ENCODE measurements around the gene ZNF518A. TPM values are rescaled to one million over a fixed set of nuclear protein-coding genes. Genes with fewer than 3 reads are reported as not detected.

ZNF518A gene
- total and polyA plus RNA-seq, 10 of the 15 experiments (the other 5 are each of a cell fraction or from before 2014, with no cell fraction given) = 3.7 to 24.4 (median 15.4) TPM

DNA sequence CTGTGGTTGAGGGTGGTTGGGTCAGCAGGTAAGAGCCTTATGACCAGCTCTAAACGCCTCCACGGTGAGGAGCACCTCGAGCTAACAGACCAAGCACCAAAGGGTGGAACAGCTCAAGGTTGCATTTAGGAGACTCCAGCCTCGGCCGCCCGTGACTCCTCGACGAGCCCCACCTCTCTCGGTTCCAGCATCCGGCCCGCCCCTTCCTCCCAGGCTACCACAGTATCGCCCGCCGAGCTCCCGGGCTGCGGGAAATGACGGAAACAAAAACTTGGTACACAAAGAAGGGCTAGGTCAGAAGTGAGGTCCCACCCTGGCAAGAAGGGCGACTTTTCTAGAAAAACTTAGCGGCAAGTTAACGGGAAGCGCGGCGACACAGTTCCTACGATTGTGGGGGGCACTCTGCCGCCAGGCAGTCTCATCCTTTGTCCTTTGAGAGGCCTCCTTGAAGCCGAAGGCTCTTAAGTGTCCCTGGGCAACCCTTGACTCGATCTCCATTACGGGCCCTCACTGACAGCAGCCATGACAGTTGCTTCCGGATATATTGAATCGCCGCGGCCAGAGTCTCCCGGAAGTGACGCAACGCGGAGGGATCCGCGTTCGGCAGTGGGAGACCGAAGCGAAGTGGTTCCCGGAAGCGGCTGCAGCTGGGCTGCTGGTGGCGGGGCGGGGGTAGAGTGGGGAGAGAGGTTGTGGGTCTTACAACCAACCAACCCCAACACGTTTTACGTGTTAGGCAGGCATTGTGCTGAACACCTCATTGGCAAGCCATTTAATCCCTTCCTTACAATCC is 40.2 kb upstream of the ZNF518A start (continued):
- peak; percentile 67; the same call in 1 of the 2 replicates for TF ChIP-seq MAX (IDR thresholded peaks at IDR 0.05; ENCODE audit: low read depth, low read length)
- TF ChIP-seq RCOR1 (conservative IDR thresholded peaks at IDR 0.05; ENCODE audit: low read depth, low read length) = no peak
- peak; percentile 61 for TF ChIP-seq LARP7 (IDR thresholded peaks at IDR 0.05)
- TF ChIP-seq MYC (IDR thresholded peaks at IDR 0.05; ENCODE audit: insufficient read depth, insufficient read length, insufficient replicate concordance, low read length, severe bottlenecking) = no peak
- no peak; the same call in none of the 2 replicates for TF ChIP-seq MTA2 (IDR thresholded peaks at IDR 0.05; ENCODE audit: low read depth)
- peak in 1 of 2 experiments; percentile 54; a peak in 1 of 4 replicates for TF ChIP-seq EP300 (IDR thresholded peaks at IDR 0.05; ENCODE audit: borderline replicate concordance in 1 of 2, control insufficient read depth in 1 of 2, low read depth in 2 of 2, low read length in 2 of 2)
- peak; percentile 88 for TF ChIP-seq E4F1 (IDR thresholded peaks at IDR 0.05; ENCODE audit: borderline replicate concordance, partially characterized antibody)
- TF ChIP-seq RB1 (IDR thresholded peaks at IDR 0.05; ENCODE audit: borderline replicate concordance) = peak; percentile 59; the same call in 1 of the 2 replicates
- no peak; the same call in 1 of the 2 replicates for TF ChIP-seq BACH1 (IDR thresholded peaks at IDR 0.05; ENCODE audit: borderline replicate concordance)
- no peak for TF ChIP-seq SUZ12 (IDR thresholded peaks at IDR 0.05; ENCODE audit: unreplicated experiment)
- TF ChIP-seq CREM (IDR thresholded peaks at IDR 0.05; ENCODE audit: low read depth) = peak; percentile 98
- TF ChIP-seq NBN (IDR thresholded peaks at IDR 0.05) = peak; percentile 88
- TF ChIP-seq NFXL1 (IDR thresholded peaks at IDR 0.05; ENCODE audit: borderline replicate concordance) = no peak
- TF ChIP-seq KLF5 (IDR thresholded peaks at IDR 0.05; ENCODE audit: partially characterized antibody) = peak; percentile 87
- TF ChIP-seq ZZZ3 (IDR thresholded peaks at IDR 0.05; ENCODE audit: control insufficient read depth, insufficient read length, low read depth) = no peak
- no peak for TF ChIP-seq ZNF592 (IDR thresholded peaks at IDR 0.05)
- TF ChIP-seq POLR2AphosphoS5 (IDR thresholded peaks at IDR 0.05; ENCODE audit: low read length) = peak; percentile 98
- TF ChIP-seq NFIC (IDR thresholded peaks at IDR 0.05; ENCODE audit: low read depth, low read length) = peak; percentile 37; the same call in 1 of the 2 replicates
- TF ChIP-seq IRF4 (IDR thresholded peaks at IDR 0.05; ENCODE audit: low read depth, low read length) = no peak
- TF ChIP-seq BHLHE40 (IDR thresholded peaks at IDR 0.05; ENCODE audit: borderline replicate concordance in 1 of 2, low read depth in 2 of 2, low read length in 1 of 2) = peak; percentile 73 to 87
- TF ChIP-seq FOXM1 (IDR thresholded peaks at IDR 0.05; ENCODE audit: low read depth, low read length) = peak; percentile 67; the same call in 1 of the 2 replicates
- no peak for TF ChIP-seq MEF2B (IDR thresholded peaks at IDR 0.05; ENCODE audit: partially characterized antibody, poor library complexity, severe bottlenecking)
- TF ChIP-seq ZNF24 (IDR thresholded peaks at IDR 0.05) = peak; percentile 57; the same call in 1 of the 2 replicates
- TF ChIP-seq FOXK2 (IDR thresholded peaks at IDR 0.05) = peak; percentile 47; the same call in 1 of the 2 replicates

Measured in GM12878 (cell line).